GM10248 (cell line): ENCODE data around the gene SDK1.

Experiments used
- CTCF ChIA-PET: fragments of 300-600 bp; sonication (Branson Sonifier 250); formaldehyde crosslinking; extraction: SDS; loops from one replicate; lab custom pipeline; 2021; ENCODE audit warnings: antibody characterized with exemption; lab: Yijun Ruan, JAX
- POLR2A ChIA-PET: fragments of 350-650 bp; sonication (Branson Sonifier 250); formaldehyde crosslinking; extraction: SDS; loops from one replicate; lab custom pipeline; 2020; ENCODE audit warnings: antibody characterized with exemption; lab: Yijun Ruan, JAX
- DNase-seq: peaks from one replicate; pipeline ENCODE4 v3.0.0; 2012; ENCODE audit errors: extremely low spot score
- CTCF ChIP-seq: IDR thresholded peaks from 2 replicates; pipeline ENCODE4 v1.5.1; 2012; ENCODE audit warnings: mild to moderate bottlenecking, low read depth; ENCODE audit errors: extremely low read depth, missing control alignments, control extremely low read depth

The SDK1 gene

GRCh38 chr7:3710531-3710930 lies 409.5 kb downstream of the SDK1 start:
- ChIA-PET CTCF (no interaction called here), POLR2A (no interaction called here)
- DNase-seq = no peak
- no peak for TF ChIP-seq CTCF

GRCh38 chr7:3712841-3713240 lies 411.8 kb downstream of the SDK1 start:
- CTCF ChIA-PET = no interaction called here
- POLR2A ChIA-PET = no interaction called here
- no peak for TF ChIP-seq CTCF
- no peak for DNase-seq

GRCh38 chr7:3721422-3721821 lies 420.4 kb downstream of the SDK1 start:
- DNase-seq = no peak
- ChIA-PET POLR2A (no interaction called here), CTCF (no interaction called here)
- TF ChIP-seq CTCF = no peak

GRCh38 chr7:3722396-3722922 lies 421.4 kb downstream of the SDK1 start:
- no peak for DNase-seq
- ChIA-PET CTCF (no interaction called here), POLR2A (no interaction called here)
- no peak for TF ChIP-seq CTCF

- DNase-seq = no peak
- no peak for TF ChIP-seq CTCF
- ChIA-PET POLR2A (no interaction called here), CTCF (no interaction called here)
Observed at GRCh38 chr7:3725155-3726059, 424.4 kb downstream of the SDK1 start.

- POLR2A ChIA-PET = no interaction called here
- DNase-seq = no peak
- CTCF ChIA-PET = no interaction called here
- no peak for TF ChIP-seq CTCF
Observed at GRCh38 chr7:3730276-3730675, 429.2 kb downstream of the SDK1 start.
